GM12873 (cell line): ENCODE data around the gene F12.

Experiments
- CTCF ChIP-seq: IDR thresholded peaks from 2 replicates; pipeline ENCODE4 v1.5.1; 2012; ENCODE audit warnings: low read depth, mild to moderate bottlenecking, moderate library complexity, low read length, control low read depth; ENCODE audit not compliant: insufficient read depth; ENCODE audit errors: missing control alignments

The F12 gene

GRCh38 chr5:177357459-177358351 is 51.7 kb downstream of the F12 start, which contains the start of gene RGS14:
TSS of gene RGS14 (plus strand) at chr5:177357924. CDS start at chr5:177358025, 101 bp downstream.
- no peak for TF ChIP-seq CTCF

- no peak for TF ChIP-seq CTCF
Measured at GRCh38 chr5:177357146-177357458, 52.3 kb downstream of the F12 start.

GRCh38 chr5:177356746-177357145 is 52.6 kb downstream of the F12 start:
- TF ChIP-seq CTCF = no peak

- TF ChIP-seq CTCF = no peak
Measured at GRCh38 chr5:177355868-177356168, 53.5 kb downstream of the F12 start.

- TF ChIP-seq CTCF = no peak
Measured at GRCh38 chr5:177355162-177355867, 54.0 kb downstream of the F12 start.

GRCh38 chr5:177354711-177355110 is 54.7 kb downstream of the F12 start:
- no peak for TF ChIP-seq CTCF

GRCh38 chr5:177354256-177354655 is 55.1 kb downstream of the F12 start:
- no peak for TF ChIP-seq CTCF
